Stimulated activated CD4-positive, alpha-beta T cell treated with anti-CD3 and anti-CD28 coated beads, TNF-alpha, amount 100 ng/mL, for 48 hours (primary cell): ENCODE measurements around the gene KCNB1.

Experiments
- DNase-seq, 3 donors: peaks; one replicate each; pipeline ENCODE4 v3.0.0-alpha.2; 2020; ENCODE audit warnings: low read depth in 3 of 3

Gene KCNB1

DNA sequence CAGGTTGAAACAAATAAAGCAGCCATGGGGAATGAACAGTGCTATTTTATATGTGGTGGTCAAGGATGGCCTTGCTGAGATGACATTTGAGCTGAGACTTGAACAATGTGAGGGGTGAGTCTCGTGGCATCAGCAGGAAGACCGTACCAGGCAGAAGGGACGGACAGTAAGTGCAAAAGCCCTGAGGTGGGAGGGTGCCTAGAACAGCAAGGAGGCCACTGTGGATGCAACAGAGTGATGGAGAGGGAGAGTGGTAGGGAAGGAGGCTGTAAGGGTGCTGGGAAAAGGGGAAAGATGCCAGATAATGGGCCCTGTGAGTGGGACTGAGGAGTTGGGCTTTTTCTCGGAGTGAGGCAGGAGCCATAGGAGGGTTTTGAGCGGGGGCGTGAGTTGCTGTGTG is 11.5 kb downstream of the KCNB1 start:
- no peak for DNase-seq

DNA sequence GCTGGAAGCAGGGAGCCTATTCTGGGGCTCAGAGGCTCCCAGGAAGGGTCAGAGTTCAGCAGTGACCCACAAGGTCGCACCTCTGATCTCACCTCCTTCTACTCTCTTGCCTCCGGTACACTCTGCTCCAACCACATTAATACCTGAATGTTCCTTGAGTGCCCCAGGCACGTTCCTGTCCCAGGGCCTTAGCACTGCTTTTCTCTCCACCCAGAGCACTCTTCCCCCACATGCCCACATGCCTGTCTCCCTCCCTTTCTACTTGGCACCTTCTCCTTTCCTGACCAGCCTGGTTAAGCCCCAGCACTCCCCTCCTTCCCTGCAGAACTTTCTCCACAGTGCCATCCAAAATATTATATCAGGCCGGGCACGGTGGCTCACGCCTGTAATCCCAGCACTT is 13.4 kb downstream of the KCNB1 start:
- no peak for DNase-seq

- no peak for DNase-seq
Observed at GRCh38 chr20:49468412-49468811, 14.1 kb downstream of the KCNB1 start.

DNA sequence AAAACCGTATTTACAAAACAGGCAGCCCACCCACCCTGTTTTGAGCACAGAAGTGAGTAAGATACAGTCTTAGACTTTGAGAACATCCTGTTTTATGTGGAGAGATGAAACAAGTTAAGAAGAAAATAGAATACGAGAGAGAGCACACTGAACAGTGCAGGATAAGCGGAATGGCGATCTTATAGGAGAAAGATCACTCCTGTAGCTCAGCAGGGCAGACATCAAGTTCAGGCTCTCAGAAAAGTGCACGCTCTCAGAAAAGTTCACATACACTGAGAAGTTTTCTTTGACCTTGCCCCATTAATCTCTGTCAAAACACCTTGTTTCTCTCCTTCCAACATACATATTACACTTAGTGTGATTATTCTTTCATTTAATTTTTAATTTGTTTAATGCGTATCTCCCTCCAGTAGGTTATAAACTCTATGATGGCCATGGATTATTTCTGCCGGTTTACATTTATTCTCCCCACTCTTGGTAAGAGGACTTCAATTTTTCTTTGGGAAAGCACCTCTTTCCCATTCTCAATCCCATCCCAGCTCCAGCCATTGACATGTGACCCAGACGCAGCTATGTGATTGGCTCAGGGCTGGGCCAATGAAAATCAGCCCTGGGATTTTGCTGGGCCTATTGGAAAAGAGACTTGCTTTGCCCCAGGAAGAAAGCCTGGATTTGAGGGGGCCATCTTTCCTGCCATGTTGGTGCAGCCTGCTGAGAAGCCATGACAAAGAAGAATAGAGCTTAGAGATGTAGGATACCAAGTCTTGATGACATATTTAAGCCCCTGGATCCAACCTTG is 16.2 kb downstream of the KCNB1 start:
- DNase-seq = no peak

GRCh38 chr20:49464556-49464955 is 17.9 kb downstream of the KCNB1 start:
- no peak for DNase-seq

DNA sequence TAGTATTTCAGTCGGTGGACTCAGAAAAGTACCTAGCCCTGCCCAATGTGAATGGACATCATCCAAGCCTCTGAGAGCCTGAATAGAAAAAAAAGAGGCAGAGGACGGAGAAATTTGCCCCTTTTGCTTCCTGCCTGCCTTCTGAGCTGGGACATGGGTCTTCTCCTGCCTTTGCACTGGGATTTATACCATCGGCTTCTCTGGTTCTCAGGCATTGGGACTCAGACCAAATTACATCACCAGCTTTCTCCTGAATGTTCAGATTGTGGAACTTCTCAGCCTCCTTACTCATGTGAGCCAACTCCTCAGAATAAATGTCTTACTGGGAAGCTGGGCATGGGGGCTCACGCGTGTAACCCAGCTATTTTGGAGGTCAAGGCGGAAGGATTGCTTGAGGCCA is 19.8 kb downstream of the KCNB1 start:
- no peak for DNase-seq

DNA sequence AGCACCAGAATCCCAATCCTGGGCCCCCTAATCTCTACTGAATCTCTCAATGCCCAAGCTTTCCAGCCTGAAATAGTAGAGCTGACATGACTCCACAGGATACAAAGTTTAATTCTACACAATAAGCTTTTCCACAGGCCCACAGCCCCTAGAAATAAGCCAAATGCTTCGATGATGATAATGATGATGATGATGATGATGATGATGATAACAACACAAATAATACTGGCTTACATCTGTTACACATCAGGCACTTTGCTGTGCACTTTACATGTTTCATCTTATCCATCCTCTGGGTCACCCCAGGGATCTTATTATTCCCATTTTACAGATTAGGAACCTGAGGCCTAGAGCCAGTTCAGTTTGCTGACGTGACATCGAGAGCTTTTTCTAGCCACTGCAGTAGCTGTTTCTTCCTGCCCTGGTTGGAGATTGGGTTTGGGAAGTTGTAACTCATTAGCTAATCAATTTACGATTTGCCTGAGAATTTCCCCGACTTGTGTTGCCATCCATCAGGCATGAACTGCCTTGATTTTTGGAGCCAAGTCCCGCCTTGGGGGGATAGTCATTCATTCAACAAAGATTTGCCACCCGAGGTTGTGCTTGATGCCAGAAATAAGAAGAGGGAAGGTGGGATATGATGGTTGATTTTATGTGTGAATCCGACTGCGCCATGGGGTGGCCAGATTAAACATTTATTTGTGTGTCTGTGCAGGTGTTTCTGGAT is 20.4 kb downstream of the KCNB1 start:
- DNase-seq = no peak

DNA sequence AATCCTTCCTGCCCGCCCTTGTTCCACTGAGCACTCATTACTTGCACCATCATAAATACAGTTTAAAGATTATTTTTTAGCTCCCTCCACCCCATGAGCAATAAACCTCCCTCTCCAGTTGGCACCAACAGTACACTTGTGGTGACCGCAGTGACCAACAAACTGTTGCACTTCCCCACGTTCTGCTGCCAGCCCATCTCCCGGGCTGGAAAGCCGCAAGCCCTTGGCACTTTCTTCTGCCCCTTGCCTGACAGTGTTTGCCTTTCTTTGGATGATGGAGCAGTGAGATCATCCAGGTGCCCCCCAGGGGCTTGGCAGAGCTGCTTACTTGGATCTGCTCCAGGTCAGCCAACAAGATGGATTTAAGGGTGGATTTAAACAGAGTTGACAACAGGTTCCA is 21.6 kb downstream of the KCNB1 start:
- no peak for DNase-seq

- no peak for DNase-seq
Observed at GRCh38 chr20:49460131-49460530, 22.3 kb downstream of the KCNB1 start.

DNA sequence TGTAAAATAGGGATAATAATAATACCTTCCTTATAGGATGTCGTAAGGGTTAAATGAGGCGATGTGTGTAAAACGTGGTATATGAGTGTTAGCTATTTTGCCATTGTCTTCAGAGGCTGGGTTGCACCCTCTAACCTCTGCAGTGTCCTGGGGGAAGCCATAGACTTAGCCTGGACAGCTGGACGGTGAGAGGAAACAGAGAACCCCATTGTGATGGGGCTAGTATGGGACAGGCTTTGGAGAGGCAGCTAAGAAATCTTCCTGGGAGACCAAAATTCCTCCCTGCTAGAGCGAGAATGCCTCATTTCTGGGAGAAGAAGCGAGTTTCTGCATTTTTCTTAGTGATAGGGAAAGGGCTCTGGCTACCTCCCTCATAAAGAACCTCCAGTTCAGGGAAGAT is 22.8 kb downstream of the KCNB1 start:
- DNase-seq = no peak

GRCh38 chr20:49457444-49457843 is 25.0 kb downstream of the KCNB1 start:
- no peak for DNase-seq

DNA sequence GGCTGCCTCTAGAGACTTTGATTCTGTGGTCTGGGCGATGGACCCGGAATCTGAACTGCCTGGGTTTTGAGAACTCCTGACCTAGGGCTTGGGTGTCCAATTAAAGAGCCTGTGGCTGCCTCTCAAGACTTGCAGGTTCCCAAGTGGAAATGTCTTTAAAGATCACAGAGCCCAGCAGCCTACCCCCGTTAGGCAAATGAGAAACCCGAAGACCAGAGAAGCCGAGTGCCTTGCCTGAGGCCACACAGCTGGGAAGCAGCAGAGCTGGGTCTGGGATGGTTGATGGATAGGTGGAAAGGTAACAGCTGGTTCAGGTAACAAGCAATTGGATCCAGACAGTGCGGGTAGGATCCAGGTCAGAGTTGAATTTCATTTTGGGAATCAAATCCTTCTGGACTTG is 25.8 kb downstream of the KCNB1 start:
- DNase-seq = no peak

DNA sequence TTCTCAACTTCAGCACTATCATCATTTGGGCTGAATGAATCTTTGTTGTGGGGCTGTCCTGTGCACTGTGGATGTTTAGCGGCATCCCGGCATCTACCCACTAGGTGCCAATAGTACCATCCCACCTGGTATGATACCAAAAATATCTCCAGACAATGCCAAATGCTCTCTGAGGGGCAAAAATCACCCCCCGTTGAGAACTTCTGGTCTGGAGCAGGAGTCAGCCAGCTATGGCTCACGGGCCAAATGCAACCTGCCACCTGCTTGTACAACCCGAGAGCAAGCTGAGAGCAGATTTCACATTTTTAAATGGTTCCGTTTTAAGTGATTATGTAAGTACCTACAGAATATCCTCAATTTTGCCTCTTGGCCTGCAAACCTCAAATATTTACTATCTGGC is 26.8 kb downstream of the KCNB1 start:
- DNase-seq = no peak

GRCh38 chr20:49452011-49452482 is 30.4 kb downstream of the KCNB1 start:
- no peak for DNase-seq

DNA sequence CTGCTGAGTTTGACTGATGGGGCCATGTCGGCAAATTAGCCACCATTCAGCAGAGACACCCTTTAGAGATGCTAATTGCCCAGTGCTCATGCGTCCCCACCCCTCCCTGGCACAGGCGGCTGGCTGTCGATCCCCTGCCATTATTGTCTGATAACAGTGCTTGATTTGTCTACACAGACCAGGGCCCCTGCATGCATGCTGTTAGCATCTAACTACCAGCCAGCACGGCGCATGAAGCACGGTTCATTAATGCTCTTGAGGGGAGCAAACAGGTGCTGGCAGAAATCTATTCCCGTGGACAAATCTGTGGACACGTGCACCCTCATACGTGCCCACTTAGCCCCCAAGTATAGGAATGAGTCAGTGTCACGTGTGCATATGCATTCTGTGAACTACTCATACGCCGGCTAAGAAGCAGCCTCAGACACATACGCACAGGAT is 32.2 kb downstream of the KCNB1 start:
- no peak for DNase-seq

GRCh38 chr20:49448917-49449316 is 33.6 kb downstream of the KCNB1 start:
- no peak for DNase-seq

GRCh38 chr20:49447946-49448809 is 34.3 kb downstream of the KCNB1 start:
- DNase-seq = no peak

DNA sequence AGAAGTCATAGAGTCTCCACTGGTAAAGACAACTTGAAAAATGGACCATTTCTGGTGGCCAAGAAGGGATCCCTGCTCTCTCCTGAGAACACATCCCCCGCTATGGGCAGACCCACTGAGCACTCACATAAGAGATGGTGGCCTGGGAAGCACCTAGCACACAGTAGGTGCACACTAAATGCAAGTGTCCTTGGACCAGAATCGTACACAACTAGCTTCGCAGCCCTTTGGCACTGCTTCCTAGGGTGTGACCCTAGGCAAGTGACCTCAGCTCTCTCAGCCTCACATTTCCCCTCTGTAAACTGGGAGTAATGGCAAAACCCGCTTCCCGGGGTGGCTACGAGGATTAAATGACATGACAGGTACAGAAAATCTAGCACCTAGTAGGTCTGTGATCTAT is 35.1 kb downstream of the KCNB1 start:
- no peak for DNase-seq

DNA sequence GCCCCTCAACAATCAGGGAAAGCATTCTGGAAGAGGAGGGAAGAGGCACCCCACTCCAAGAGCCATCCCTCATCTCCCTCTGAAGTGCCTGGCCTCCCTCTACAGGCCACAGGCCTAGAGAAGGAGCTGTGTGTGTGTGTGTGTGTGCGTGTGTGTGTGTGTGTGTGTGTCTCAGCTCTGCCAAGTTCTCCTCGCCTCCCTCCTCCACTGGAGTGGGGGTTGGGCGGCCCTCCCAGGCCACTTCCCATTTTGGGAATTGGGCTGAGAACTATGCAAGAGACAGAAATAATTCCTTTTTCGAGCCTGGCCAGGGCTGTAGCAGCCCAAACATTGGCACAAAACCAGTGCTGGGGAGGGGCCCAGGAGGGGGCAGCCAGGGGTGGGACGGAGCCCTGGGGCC is 35.7 kb downstream of the KCNB1 start:
- no peak for DNase-seq

- no peak for DNase-seq
Observed at GRCh38 chr20:49446080-49446479, 36.4 kb downstream of the KCNB1 start.

DNA sequence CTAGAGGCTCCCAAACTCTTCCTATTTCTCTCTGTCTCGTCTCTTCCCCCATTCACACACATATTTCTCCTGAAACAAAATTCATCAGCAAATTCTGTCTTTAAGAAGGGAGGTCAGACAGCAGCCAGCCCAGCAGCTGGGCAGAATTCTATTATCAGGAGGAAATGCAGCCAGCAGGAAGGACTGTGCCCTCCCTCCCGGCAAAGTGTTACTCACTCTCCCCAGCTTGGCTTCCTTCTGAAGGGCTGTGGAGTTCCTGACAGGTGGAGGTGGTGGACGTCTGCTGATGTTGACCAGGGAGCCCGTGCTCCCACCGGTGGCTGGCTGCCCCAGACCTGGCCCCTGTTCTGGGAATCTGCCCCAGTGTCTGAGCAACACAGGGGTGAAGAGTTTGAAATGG is 37.3 kb downstream of the KCNB1 start:
- DNase-seq = no peak

GRCh38 chr20:49444553-49444990 is 37.9 kb downstream of the KCNB1 start:
- DNase-seq = no peak
